ENCODE results near the gene SLC12A7.

DNA sequence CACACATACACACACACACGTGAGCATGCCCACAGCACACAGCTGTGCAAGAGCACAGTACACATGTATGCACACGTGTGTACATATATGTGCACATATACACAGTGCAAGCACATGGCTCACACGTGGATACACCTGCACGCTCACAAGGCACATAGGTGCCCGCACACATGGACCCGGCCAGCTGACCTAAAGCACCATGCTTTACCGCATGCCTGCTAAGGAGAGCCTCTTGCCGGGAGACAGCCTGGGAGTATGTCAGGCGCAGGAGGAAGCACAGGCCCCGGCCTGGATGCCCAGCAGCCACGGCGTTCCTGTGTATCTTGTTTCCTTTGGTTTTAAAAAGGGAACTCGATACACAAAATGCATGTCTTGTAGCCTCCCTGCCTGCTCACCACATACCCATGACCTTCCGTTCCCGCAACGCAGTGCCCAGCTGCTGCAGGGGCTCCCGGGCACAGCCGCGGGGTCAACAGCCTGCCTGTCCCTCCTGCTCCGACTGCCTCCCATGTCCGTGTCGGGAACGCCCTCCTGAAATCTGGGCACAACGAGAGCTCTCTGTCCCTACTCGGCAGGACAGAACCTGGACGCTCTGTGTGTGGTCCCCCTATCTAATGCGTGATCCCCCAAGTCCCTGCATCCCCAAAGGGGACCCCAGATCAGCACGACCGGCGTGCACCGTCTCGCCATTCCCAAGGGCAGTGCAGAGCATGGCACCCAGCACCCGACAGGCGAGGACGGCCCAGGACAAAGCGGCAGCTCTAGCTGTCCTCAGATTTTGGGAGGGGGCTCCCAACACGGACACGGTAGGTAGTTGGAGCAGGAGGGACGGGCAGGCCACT, 3.6 kb downstream of the SLC12A7 start:
- TF ChIP-seq ZNF530 (CRISPR knock-in tag; IDR thresholded peaks at IDR 0.05; ENCODE audit: low read depth) (no peak), POLR2AphosphoS5 (IDR thresholded peaks at IDR 0.05; ENCODE audit: low read depth, low read length) (no peak), CTCF (CRISPR knock-in tag; IDR thresholded peaks at IDR 0.05) (no peak), ZNF350 (CRISPR knock-in tag; IDR thresholded peaks at IDR 0.05; ENCODE audit: borderline replicate concordance, low read depth) (no peak)
